Adrenal gland (tissue), 5 donors: ENCODE data around the gene IPO9.

Experiments used
- CTCF ChIP-seq, 6 experiments: fragments of 450-650 bp in 4 of 6; fragments of 200-600 bp in 2 of 6; sonication (generic) in 1 of 6; IDR thresholded peaks; 1 replicate in 5 of 6; 2 replicates in 1 of 6; pipeline versions ENCODE4 v1.5.1 to v1.8.0; 2016 to 2021; ENCODE audit warnings: antibody characterized with exemption in 6 of 6, mild to moderate bottlenecking in 2 of 6, moderate library complexity in 1 of 6
- POLR2A ChIP-seq, 2 donors: fragments of 450-650 bp; IDR thresholded peaks; one replicate each; pipeline ENCODE4 v1.6.1; 2017; ENCODE audit warnings: antibody characterized with exemption in 2 of 2, mild to moderate bottlenecking in 2 of 2, moderate library complexity in 1 of 2
- donor health status: DM: no; HTN: no; CAD: no.

GRCh38 chr1:201900476-201900875 is 71.5 kb downstream of the IPO9 start:
- TF ChIP-seq CTCF (IDR thresholded peaks at IDR 0.05) = no peak
- TF ChIP-seq POLR2A (IDR thresholded peaks at IDR 0.05) = no peak
